Measurements from ENCODE around the gene ARL13B.

DNA sequence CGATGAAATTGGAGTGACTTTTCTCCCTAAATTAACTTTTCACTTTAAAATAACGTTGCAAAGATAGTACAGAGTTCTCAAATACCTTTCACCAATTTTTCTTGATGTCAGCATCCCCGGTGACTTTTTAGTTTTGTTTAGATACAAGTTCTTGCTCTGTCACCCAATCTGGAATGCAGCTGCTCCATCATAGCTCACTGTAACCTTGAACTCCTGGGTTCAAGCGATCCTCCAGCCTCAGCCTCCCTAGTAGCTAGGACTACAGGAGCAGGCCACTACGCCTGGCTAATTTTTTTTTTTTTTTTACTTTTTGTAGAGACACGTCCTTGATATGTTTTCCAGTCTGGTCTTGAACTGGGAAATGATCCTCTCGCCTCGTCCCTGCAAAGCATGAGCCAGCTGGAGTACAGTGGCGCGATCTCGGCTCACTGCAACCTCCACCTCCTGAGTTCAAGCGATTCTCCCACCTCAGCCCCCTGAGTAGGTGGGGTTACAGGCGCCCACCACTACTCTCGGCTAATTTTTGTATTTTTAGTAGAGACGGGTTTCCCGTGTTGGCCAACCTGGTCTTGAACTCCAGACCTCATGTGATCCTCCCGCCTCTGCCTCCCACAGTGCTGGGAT lies 83.7 kb downstream of the ARL13B start:
- TF ChIP-seq CTCF (IDR thresholded peaks at IDR 0.05; ENCODE audit: low read length) (no peak), EZH2 (IDR thresholded peaks at IDR 0.05; ENCODE audit: borderline replicate concordance, low read length) (no peak)
